Measurements from ENCODE around the gene TMEM109.

Gene TMEM109

GRCh38 chr11:60930394-60930793, 16.4 kb downstream of the TMEM109 start:
- no peak for DNase-seq (ENCODE audit: low spot score)
- TF ChIP-seq CTCF (IDR thresholded peaks at IDR 0.05; ENCODE audit: extremely low read depth, missing control alignments) = no peak

DNA sequence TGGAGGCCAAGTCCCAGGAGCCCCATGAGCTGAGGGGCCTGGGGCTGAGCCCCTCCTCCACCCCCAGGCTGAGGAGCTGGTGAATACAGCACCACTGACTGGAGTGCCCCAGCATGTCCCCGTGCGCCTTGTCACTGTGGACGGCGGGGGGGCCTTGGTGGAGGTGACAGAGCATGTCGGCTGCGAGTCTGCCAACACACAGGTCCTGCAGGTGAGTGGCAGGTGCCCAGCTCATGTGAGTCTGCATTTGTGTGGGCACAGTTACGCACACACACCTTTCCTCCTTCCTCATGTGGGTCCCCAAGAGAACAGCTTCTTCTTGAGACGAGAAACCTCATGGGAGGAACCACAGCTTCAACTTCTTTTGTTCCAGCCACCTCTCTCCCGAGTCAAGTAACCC, 18.0 kb downstream of the TMEM109 start:
- TF ChIP-seq CTCF (IDR thresholded peaks at IDR 0.05; ENCODE audit: extremely low read depth, missing control alignments) = no peak
- DNase-seq (ENCODE audit: low spot score) = no peak

GRCh38 chr11:60932605-60933356, 18.8 kb downstream of the TMEM109 start:
- no peak for TF ChIP-seq CTCF (IDR thresholded peaks at IDR 0.05; ENCODE audit: extremely low read depth, missing control alignments)
- DNase-seq (ENCODE audit: low spot score) = no peak

DNA sequence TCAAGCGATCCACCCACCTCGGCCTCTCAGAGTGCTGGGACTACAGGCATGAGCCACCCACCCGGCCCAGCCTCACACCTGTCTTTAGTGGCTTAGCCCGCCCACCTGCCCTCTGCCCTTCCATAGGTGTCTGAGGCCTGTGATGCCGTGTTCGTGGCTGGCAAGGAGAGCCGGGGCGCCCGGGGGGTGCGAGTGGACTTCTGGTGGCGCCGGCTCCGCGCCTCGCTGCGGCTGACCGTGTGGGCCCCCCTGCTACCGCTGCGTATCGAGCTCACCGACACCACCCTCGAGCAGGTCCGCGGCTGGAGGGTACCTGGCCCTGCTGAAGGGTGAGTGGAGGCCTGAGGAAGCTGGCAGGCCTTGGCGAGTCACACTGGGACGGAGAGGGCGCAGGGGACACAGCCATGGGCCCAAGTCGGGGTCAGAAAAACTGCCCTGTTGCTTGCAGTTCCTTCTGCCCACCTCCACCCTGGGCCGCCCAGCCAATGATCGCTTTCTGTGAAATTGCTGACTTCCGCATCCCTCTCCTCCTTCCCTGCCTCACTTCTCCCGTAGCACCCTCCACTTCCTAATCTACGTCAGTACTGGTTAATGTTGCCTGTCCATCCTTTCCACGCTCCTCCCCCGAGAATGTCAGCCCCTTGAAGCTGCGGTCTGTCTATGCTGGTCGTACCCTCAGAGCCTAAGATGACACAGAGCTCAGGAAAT, 19.6 kb downstream of the TMEM109 start:
- no peak for TF ChIP-seq CTCF (IDR thresholded peaks at IDR 0.05; ENCODE audit: extremely low read depth, missing control alignments)
- DNase-seq (ENCODE audit: low spot score) = no peak

- no peak for DNase-seq (ENCODE audit: low spot score)
- TF ChIP-seq CTCF (IDR thresholded peaks at IDR 0.05; ENCODE audit: extremely low read depth, missing control alignments) = no peak
Observed at GRCh38 chr11:60934124-60934789, 20.3 kb downstream of the TMEM109 start.

DNA sequence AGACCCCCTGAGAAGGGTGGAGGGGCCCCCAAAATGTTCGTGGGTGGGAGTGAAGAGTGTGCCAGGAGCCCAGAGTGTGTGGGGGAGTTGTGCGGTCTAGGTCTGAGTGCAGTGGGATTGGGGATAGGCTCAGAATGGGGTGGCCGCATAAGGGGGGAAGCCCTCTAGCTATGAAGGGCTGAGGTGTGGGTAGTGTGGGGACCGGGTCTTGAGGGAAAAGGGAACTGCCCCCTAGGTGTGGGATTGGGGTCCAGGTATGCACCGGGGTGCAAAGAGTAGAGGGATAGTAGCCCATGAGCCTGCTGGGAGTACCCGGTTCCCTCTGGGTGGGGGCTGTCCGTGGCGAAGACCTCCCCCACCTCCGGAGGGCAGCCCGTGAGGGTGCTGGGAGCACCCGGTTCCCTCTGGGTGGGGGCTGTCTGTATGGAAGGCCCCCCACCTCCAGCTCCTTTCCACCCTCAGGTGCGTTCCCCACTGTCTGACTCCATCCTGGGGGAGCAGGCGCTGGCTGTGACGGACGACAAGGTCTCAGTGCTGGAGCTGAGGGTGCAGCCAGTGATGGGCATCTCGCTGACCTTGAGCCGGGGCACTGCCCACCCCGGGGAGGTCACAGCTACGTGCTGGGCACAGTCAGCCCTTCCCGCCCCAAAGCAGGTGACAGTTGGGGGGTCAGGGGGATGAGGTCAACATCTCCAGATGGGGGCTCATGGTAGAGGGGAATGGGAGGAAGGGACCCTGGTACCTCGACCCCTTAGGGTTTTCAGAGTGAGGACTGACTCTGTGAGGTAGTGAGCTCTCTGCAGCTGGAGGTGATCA, 21.0 kb downstream of the TMEM109 start:
- no peak for TF ChIP-seq CTCF (IDR thresholded peaks at IDR 0.05; ENCODE audit: extremely low read depth, missing control alignments)
- no peak for DNase-seq (ENCODE audit: low spot score)
